Neural progenitor cell (in vitro differentiated cells): ENCODE data around the gene RNF175. TPM values are rescaled to one million over a fixed set of nuclear protein-coding genes. Genes with fewer than 3 reads are reported as not detected.

Source experiments
- DNase-seq: peaks from one replicate; pipeline ENCODE4 v3.0.0-alpha.2; 2016; ENCODE audit warnings: low spot score
- H2AFZ ChIP-seq: fragments of 200-600 bp; sonication (generic); replicated peaks from 2 replicates; pipeline ENCODE4 v1.6.1; 2016; ENCODE audit warnings: antibody characterized with exemption
- H3F3A ChIP-seq: fragments of 200-600 bp; sonication (generic); 2 replicates; pipeline ENCODE4 v1.6.1; 2016; ENCODE audit warnings: antibody characterized with exemption, low read depth
- H3K27ac ChIP-seq: fragments of 200-600 bp; sonication (generic); 2 replicates; pipeline ENCODE4 v1.5.1; 2016; ENCODE audit warnings: mild to moderate bottlenecking
- H3K27me3 ChIP-seq: fragments of 200-600 bp; sonication (generic); 2 replicates; pipeline ENCODE4 v1.6.1; 2016; ENCODE audit warnings: mild to moderate bottlenecking, moderate library complexity
- H3K36me3 ChIP-seq: fragments of 200-600 bp; sonication (generic); 2 replicates; pipeline ENCODE4 v1.5.1; 2016
- H3K4me1 ChIP-seq: fragments of 200-600 bp; sonication (generic); 2 replicates; pipeline ENCODE4 v1.6.1; 2016; ENCODE audit warnings: mixed run types
- H3K4me2 ChIP-seq: fragments of 200-600 bp; sonication (generic); 2 replicates; pipeline ENCODE4 v1.6.1; 2016
- H3K4me3 ChIP-seq: fragments of 200-600 bp; sonication (generic); 2 replicates; pipeline ENCODE4 v1.5.1; 2016
- H3K79me2 ChIP-seq: fragments of 200-600 bp; sonication (generic); 2 replicates; pipeline ENCODE4 v1.6.1; 2016; ENCODE audit warnings: low read depth
- H3K9ac ChIP-seq: fragments of 200-600 bp; sonication (generic); 2 replicates; pipeline ENCODE4 v1.6.1; 2016
- H3K9me3 ChIP-seq: fragments of 200-600 bp; sonication (generic); 2 replicates; pipeline ENCODE4 v1.5.1; 2016; ENCODE audit warnings: low read depth
- H4K20me1 ChIP-seq: fragments of 200-600 bp; sonication (generic); 2 replicates; pipeline ENCODE4 v1.6.1; 2016; ENCODE audit warnings: low read depth
- H3K27ac Mint-ChIP-seq: 3 replicates; pipeline ENCODE4 v1.8.0; 2021; ENCODE audit warnings: mixed read lengths
- H3K27me3 Mint-ChIP-seq: 2 replicates; pipeline ENCODE4 v1.8.0; 2022; ENCODE audit warnings: low read depth, mild to moderate bottlenecking, inconsistent platforms, moderate library complexity, mixed read lengths; ENCODE audit not compliant: insufficient read depth
- H3K36me3 Mint-ChIP-seq: 3 replicates; pipeline ENCODE4 v1.8.0; 2021; ENCODE audit warnings: mixed read lengths
- H3K4me1 Mint-ChIP-seq: 3 replicates; pipeline ENCODE4 v1.8.0; 2021; ENCODE audit warnings: mixed read lengths
- H3K4me3 Mint-ChIP-seq: 3 replicates; pipeline ENCODE4 v1.8.0; 2021; ENCODE audit warnings: mild to moderate bottlenecking, moderate library complexity, mixed read lengths
- H3K9me3 Mint-ChIP-seq: 3 replicates; pipeline ENCODE4 v1.8.0; 2020; ENCODE audit warnings: mixed read lengths
- CTCF ChIP-seq: fragments of 200-600 bp; sonication (generic); IDR thresholded peaks from 2 replicates; pipeline ENCODE4 v1.5.1; 2017; ENCODE audit warnings: antibody characterized with exemption, mild to moderate bottlenecking
- EZH2 ChIP-seq: fragments of 200-600 bp; sonication (generic); IDR thresholded peaks from 2 replicates; pipeline ENCODE4 v1.6.1; 2017; ENCODE audit warnings: antibody characterized with exemption, mild to moderate bottlenecking, moderate library complexity
- EZH2phosphoT487 ChIP-seq: fragments of 200-600 bp; sonication (generic); IDR thresholded peaks from 2 replicates; pipeline ENCODE4 v1.6.1; 2017; ENCODE audit warnings: antibody characterized with exemption
- total RNA-seq: library from RNA; depleted of rRNA; stranded (reverse); fragments of >200 nt; gene quantifications from 2 replicates; pipeline ENCODE4 v1.2.3, GENCODE V29; 2015; ENCODE audit warnings: low replicate concordance

The RNF175 gene
- total RNA-seq, 1 donor from 2014 or later: 34.6 TPM

- peaks cover 33% of the 10 kb centered on the region for H3K4me1 Mint-ChIP-seq
- H3K27ac ChIP-seq: no peak overlapping the region
Observed at GRCh38 chr4:153798901-153799693, 39.3 kb upstream of the RNF175 start.

GRCh38 chr4:153798420-153798819 lies 38.6 kb upstream of the RNF175 start:
- no peak overlapping the region for H3K27ac ChIP-seq
- no peaks in the 10 kb centered on the region for H4K20me1 ChIP-seq
- no peak overlapping the region for H3K9ac ChIP-seq
- no peak overlapping the region for H2AFZ ChIP-seq
- no peaks in the 10 kb centered on the region for H3K36me3 ChIP-seq
- no peak overlapping the region for H3K4me3 ChIP-seq
- Mint-ChIP-seq H3K36me3 (peaks cover 62% of the 10 kb centered on the region), H3K4me1 (peaks cover 39% of the 10 kb centered on the region), H3K4me3 (no peak overlapping the region), H3K27ac (no peak overlapping the region), H3K9me3 (peaks cover 47% of the 10 kb centered on the region), H3K27me3 (peaks cover 2% of the 10 kb centered on the region)
- H3K79me2 ChIP-seq: peaks cover 10% of the 10 kb centered on the region
- H3K4me2 ChIP-seq: no peak overlapping the region
- H3K9me3 ChIP-seq: no peaks in the 10 kb centered on the region
- no peak for DNase-seq
- no peaks in the 10 kb centered on the region for H3K27me3 ChIP-seq
- H3K4me1 ChIP-seq: peaks cover 47% of the 10 kb centered on the region
- TF ChIP-seq CTCF (no peak), EZH2phosphoT487 (no peak), EZH2 (no peak)
- no peaks in the 10 kb centered on the region for H3F3A ChIP-seq

More at GRCh38 chr4:153798901-153799693, 39.3 kb upstream of the RNF175 start:
- Mint-ChIP-seq H3K27me3 (peaks cover 2% of the 10 kb centered on the region), H3K27ac (no peak overlapping the region), H3K9me3 (peaks cover 47% of the 10 kb centered on the region), H3K36me3 (peaks cover 61% of the 10 kb centered on the region), H3K4me3 (no peak overlapping the region)
- H3K9me3 ChIP-seq: no peaks in the 10 kb centered on the region
- no peak overlapping the region for H3K4me3 ChIP-seq
- no peak overlapping the region for H3K4me2 ChIP-seq
- H3K9ac ChIP-seq: no peak overlapping the region
- no peaks in the 10 kb centered on the region for H4K20me1 ChIP-seq
- no peak for DNase-seq
- no peaks in the 10 kb centered on the region for H3F3A ChIP-seq
- H2AFZ ChIP-seq: no peak overlapping the region
- H3K36me3 ChIP-seq: no peaks in the 10 kb centered on the region
- peaks cover 41% of the 10 kb centered on the region for H3K4me1 ChIP-seq
- no peaks in the 10 kb centered on the region for H3K27me3 ChIP-seq
- H3K79me2 ChIP-seq: peaks cover 4% of the 10 kb centered on the region
- no peak for TF ChIP-seq EZH2

- peaks cover 58% of the 10 kb centered on the region for H3K36me3 Mint-ChIP-seq
- peaks cover 58% of the 10 kb centered on the region for H3K4me1 Mint-ChIP-seq
- H3F3A ChIP-seq: peaks cover 32% of the 10 kb centered on the region
- DNase-seq: no peak
- peaks cover 44% of the 10 kb centered on the region for H3K4me1 ChIP-seq
- H3K36me3 ChIP-seq: no peaks in the 10 kb centered on the region
- TF ChIP-seq EZH2phosphoT487 (no peak), CTCF (no peak), EZH2 (no peak)
- no peaks in the 10 kb centered on the region for H3K9me3 ChIP-seq
- H3K27me3 Mint-ChIP-seq: peaks cover 5% of the 10 kb centered on the region
- H3K79me2 ChIP-seq: peaks cover 41% of the 10 kb centered on the region
- H3K9ac ChIP-seq: no peak overlapping the region
- peaks cover 7% of the 10 kb centered on the region for H3K27me3 ChIP-seq
- no peak overlapping the region for H2AFZ ChIP-seq
- H3K9me3 Mint-ChIP-seq: peaks cover 44% of the 10 kb centered on the region
- no peak overlapping the region for H3K4me3 ChIP-seq
- no peaks in the 10 kb centered on the region for H4K20me1 ChIP-seq
- H3K4me3 Mint-ChIP-seq: peak overlapping the region; percentile 4
- H3K27ac ChIP-seq: no peak overlapping the region
- H3K27ac Mint-ChIP-seq: no peak overlapping the region
- peak overlapping the region; percentile 36 for H3K4me2 ChIP-seq
Observed at GRCh38 chr4:153794006-153794405, 34.2 kb upstream of the RNF175 start.

- Histone ChIP-seq H3K27me3 (peaks cover 7% of the 10 kb centered on the region), H3K79me2 (peaks cover 53% of the 10 kb centered on the region), H3K9me3 (no peaks in the 10 kb centered on the region), H4K20me1 (peaks cover 11% of the 10 kb centered on the region), H3K27ac (no peak overlapping the region), H3K9ac (no peak overlapping the region), H3K4me1 (peaks cover 35% of the 10 kb centered on the region), H2AFZ (peak overlapping the region; percentile 57), H3K4me2 (peak overlapping the region; percentile 90), H3F3A (peaks cover 39% of the 10 kb centered on the region), H3K36me3 (no peaks in the 10 kb centered on the region), H3K4me3 (peak overlapping the region; percentile 98)
- H3K27me3 Mint-ChIP-seq: peaks cover 9% of the 10 kb centered on the region
- DNase-seq: peak; percentile 71
- peaks cover 44% of the 10 kb centered on the region for H3K9me3 Mint-ChIP-seq
- no peak overlapping the region for H3K27ac Mint-ChIP-seq
- H3K4me1 Mint-ChIP-seq: peaks cover 49% of the 10 kb centered on the region
- peaks cover 56% of the 10 kb centered on the region for H3K36me3 Mint-ChIP-seq
- H3K4me3 Mint-ChIP-seq: peak overlapping the region; percentile 65
- TF ChIP-seq EZH2phosphoT487 (no peak), CTCF (peak; percentile 44), EZH2 (peak; percentile 22)
Observed at GRCh38 chr4:153792618-153793247, 32.9 kb upstream of the RNF175 start.
